ENCODE data around the gene RNF182. TPM values are rescaled to one million over a fixed set of nuclear protein-coding genes. Genes with fewer than 3 reads are reported as not detected.
A peak's percentile ranks its signal among the peaks of the same experiment; 100 is the strongest.

RNF182 gene
- total and polyA plus RNA-seq, 2 donors (not counting 1 experiment from before 2014, with no cell fraction given): 0.10 TPM; not detected in 1

DNA sequence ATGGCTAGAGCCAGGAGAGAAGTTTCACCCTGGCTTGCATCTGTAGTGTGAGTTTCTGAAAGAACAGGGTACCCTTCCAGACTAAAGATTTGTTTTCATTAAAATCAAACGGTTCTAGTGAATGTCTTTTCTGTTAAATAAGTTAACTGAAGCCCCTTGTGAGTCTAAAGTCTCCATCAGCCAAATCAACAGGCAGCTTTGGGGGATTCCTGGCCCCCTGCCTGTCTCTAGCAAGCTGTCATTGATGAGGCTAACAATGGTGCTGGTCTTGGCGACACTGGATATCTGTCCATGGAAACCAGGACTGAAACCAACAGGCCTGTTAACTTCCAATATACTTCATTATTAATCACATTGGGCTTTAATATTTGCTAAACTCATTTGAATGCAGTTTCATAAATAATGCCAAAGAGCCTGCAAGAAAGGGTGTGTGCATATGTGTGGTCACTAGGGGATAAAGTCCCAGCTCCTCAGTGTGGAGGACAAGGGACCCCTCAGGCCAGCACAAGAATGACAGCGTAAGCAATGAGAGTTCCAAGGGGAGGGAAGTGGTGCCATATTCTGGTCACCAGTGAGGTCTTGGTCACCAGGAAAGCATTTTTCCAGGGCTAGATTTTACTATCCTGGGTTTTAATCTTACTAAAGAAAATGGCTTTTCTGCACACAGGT is 9.1 kb upstream of the RNF182 start:
- CTCF ChIA-PET: interaction anchor here (1.4 to 13.0 kb wide), 2 partner anchors 136 to 149 kb away, joined by 3 to 230 read pairs; no protein-coding TSS in a partner anchor
- 92% methylated on average over 2 of the region's 3 CpGs for WGBS (ENCODE audit: insufficient coverage)
- POLR2A ChIA-PET: no interaction called here

More for the DNA sequence above, 9.1 kb upstream of the RNF182 start:
- no peaks in the 10 kb centered on the region for H3K9me3 Mint-ChIP-seq (ENCODE audit: insufficient read depth)
- H3K79me2 ChIP-seq (ENCODE audit: control insufficient read depth, insufficient read depth, low read length): no peaks in the 10 kb centered on the region
- H3K9ac ChIP-seq (ENCODE audit: low read length): no peak overlapping the region
- no peaks in the 10 kb centered on the region for H3K36me3 ChIP-seq (replicated peaks in 1 of 2; ENCODE audit: control extremely low read depth in 1 of 2, control insufficient read depth in 1 of 2, extremely low read depth in 1 of 2, insufficient read depth in 2 of 2, low read length in 1 of 2)
- DNase-seq (no peak), ATAC-seq (ENCODE audit: low read depth) (no peak)
- H3K4me2 ChIP-seq (replicated peaks; ENCODE audit: low read depth, low read length, poor library complexity, severe bottlenecking): no peak overlapping the region
- H3K9me3 ChIP-seq (ENCODE audit: control extremely low read depth in 1 of 3, control insufficient read depth in 2 of 3, insufficient read depth in 1 of 3, low read length in 2 of 3): no peaks in the 10 kb centered on the region
- no peaks in the 10 kb centered on the region for H3K4me1 ChIP-seq (ENCODE audit: control insufficient read depth in 2 of 2, insufficient read depth in 2 of 2, low read length in 2 of 2)
- H2AFZ ChIP-seq (ENCODE audit: insufficient read depth, low read depth, low read length, poor library complexity, severe bottlenecking): no peak overlapping the region
- H4K20me1 ChIP-seq (ENCODE audit: control insufficient read depth, insufficient read depth, low read length, poor library complexity, severe bottlenecking): no peaks in the 10 kb centered on the region
- H3K27me3 Mint-ChIP-seq: peaks cover 19% of the 10 kb centered on the region
- no peak overlapping the region for H3K4me3 Mint-ChIP-seq
- peaks cover 3% of the 10 kb centered on the region for H3K4me1 Mint-ChIP-seq
- peaks cover 0 to 9% (median 2%) of the 10 kb centered on the region in 4 experiments for H3K27me3 ChIP-seq (replicated peaks in 1 of 4; ENCODE audit: control extremely low read depth in 1 of 4, control insufficient read depth in 3 of 4, insufficient read depth in 4 of 4, low read length in 3 of 4)
- peak overlapping the region; percentile 11 for H3K27ac Mint-ChIP-seq
- TF ChIP-seq, protein P1, sequence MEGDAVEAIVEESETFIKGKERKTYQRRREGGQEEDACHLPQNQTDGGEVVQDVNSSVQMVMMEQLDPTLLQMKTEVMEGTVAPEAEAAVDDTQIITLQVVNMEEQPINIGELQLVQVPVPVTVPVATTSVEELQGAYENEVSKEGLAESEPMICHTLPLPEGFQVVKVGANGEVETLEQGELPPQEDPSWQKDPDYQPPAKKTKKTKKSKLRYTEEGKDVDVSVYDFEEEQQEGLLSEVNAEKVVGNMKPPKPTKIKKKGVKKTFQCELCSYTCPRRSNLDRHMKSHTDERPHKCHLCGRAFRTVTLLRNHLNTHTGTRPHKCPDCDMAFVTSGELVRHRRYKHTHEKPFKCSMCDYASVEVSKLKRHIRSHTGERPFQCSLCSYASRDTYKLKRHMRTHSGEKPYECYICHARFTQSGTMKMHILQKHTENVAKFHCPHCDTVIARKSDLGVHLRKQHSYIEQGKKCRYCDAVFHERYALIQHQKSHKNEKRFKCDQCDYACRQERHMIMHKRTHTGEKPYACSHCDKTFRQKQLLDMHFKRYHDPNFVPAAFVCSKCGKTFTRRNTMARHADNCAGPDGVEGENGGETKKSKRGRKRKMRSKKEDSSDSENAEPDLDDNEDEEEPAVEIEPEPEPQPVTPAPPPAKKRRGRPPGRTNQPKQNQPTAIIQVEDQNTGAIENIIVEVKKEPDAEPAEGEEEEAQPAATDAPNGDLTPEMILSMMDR (IDR thresholded peaks at IDR 0.05): no peak
- no peak for TF ChIP-seq EZH2 (IDR thresholded peaks at IDR 0.05; ENCODE audit: borderline replicate concordance, insufficient read depth, low read depth, low read length, poor library complexity, severe bottlenecking)
- no peak overlapping the region for H3K27ac ChIP-seq (ENCODE audit: low read length in 2 of 2)
- H3K4me3 ChIP-seq (ENCODE audit: control extremely low read depth in 1 of 5, extremely low read depth in 1 of 5, insufficient read depth in 1 of 5, low read depth in 2 of 5, low read length in 4 of 5): no peak overlapping the region
- intact Hi-C loops (cut with micrococcal nuclease): no loop called here

Data from B cell (primary cell).